ENCODE results near the gene LYAR.

- no peak for TF ChIP-seq CTCF (IDR thresholded peaks at IDR 0.05; ENCODE audit: extremely low read depth in 1 of 2, insufficient read depth in 1 of 2, low read depth in 1 of 2, low read length in 2 of 2)
- no peak for TF ChIP-seq JUN (IDR thresholded peaks at IDR 0.05; ENCODE audit: borderline replicate concordance, insufficient read depth, insufficient read length, low read depth)
- no peak for TF ChIP-seq POLR2A (IDR thresholded peaks at IDR 0.05; ENCODE audit: low read depth, low read length)
- no peak for TF ChIP-seq MYC (IDR thresholded peaks at IDR 0.05; ENCODE audit: low read depth, low read length)
- no peak for TF ChIP-seq MAX (IDR thresholded peaks at IDR 0.05; ENCODE audit: insufficient read depth, insufficient read length)
- TF ChIP-seq FOS (IDR thresholded peaks at IDR 0.05; ENCODE audit: borderline replicate concordance, insufficient read depth, low read length), result no peak
These were observed 21.2 kb upstream of the LYAR start for GRCh38 chr4:4311193-4311592.
